GOT3 (cell line): ENCODE results near the gene NCK2.
"Not testable (repeated sequence)": the region's sequence is repeated elsewhere in the genome, so short reads cannot be mapped to it uniquely, and the experiment has no call there.

Experiments used
- DNase-seq: peaks from one replicate; lab custom pipeline; 2025; ENCODE audit warnings: mixed read lengths; lab: John Stamatoyannopoulos, UW

The NCK2 gene

GRCh38 chr2:105894327-105894944 lies 149.7 kb downstream of the NCK2 start:
- DNase-seq, result no peak

GRCh38 chr2:105895990-105896764 lies 151.5 kb downstream of the NCK2 start:
- DNase-seq, result no peak

GRCh38 chr2:105896765-105897163 lies 152.1 kb downstream of the NCK2 start:
- no peak for DNase-seq

- not testable (repeated sequence) for DNase-seq
Measured at GRCh38 chr2:105897694-105898093, 153.0 kb downstream of the NCK2 start.

GRCh38 chr2:105903051-105903674 lies 158.5 kb downstream of the NCK2 start:
- no peak for DNase-seq

- DNase-seq, result no peak
Measured at GRCh38 chr2:105904938-105905337, 160.2 kb downstream of the NCK2 start.

GRCh38 chr2:105906481-105906880 lies 161.8 kb downstream of the NCK2 start:
- DNase-seq, result no peak

- no peak for DNase-seq
Measured at GRCh38 chr2:105907184-105907583, 162.5 kb downstream of the NCK2 start.

GRCh38 chr2:105909215-105909614 lies 164.5 kb downstream of the NCK2 start:
- no peak for DNase-seq

GRCh38 chr2:105910497-105911238 lies 166.0 kb downstream of the NCK2 start:
- no peak for DNase-seq

GRCh38 chr2:105911425-105911824 lies 166.7 kb downstream of the NCK2 start:
- DNase-seq, result no peak

GRCh38 chr2:105912081-105912480 lies 167.4 kb downstream of the NCK2 start:
- DNase-seq, result no peak

- DNase-seq, result no peak
Measured at GRCh38 chr2:105915005-105915558, 170.4 kb downstream of the NCK2 start.

- DNase-seq, result no peak
Measured at GRCh38 chr2:105917226-105917625, 172.5 kb downstream of the NCK2 start.

GRCh38 chr2:105917688-105918087 lies 173.0 kb downstream of the NCK2 start:
- no peak for DNase-seq

- no peak for DNase-seq
Measured at GRCh38 chr2:105919191-105919811, 174.6 kb downstream of the NCK2 start.

- no peak for DNase-seq
Measured at GRCh38 chr2:105919826-105920225, 175.1 kb downstream of the NCK2 start.

- DNase-seq, result no peak
Measured at GRCh38 chr2:105924271-105924670, 179.6 kb downstream of the NCK2 start.

- no peak for DNase-seq
Measured at GRCh38 chr2:105924932-105925331, 180.2 kb downstream of the NCK2 start.

GRCh38 chr2:105925390-105925789 lies 180.7 kb downstream of the NCK2 start:
- DNase-seq, result no peak

GRCh38 chr2:105926960-105927678 lies 182.4 kb downstream of the NCK2 start:
- DNase-seq, result no peak
